HG03460 (cell line): Measurements from ENCODE around the gene LGALS1.

ENCODE experiments used
- ATAC-seq: cut with Tn5 transposase; IDR thresholded peaks from one replicate; pipeline ENCODE4 v1.9.1; 2021; ENCODE audit not compliant: unreplicated experiment

LGALS1 gene

GRCh38 chr22:37661160-37661924 is 14.1 kb upstream of the LGALS1 start:
- ATAC-seq: no peak

GRCh38 chr22:37662039-37662438 is 13.4 kb upstream of the LGALS1 start:
- no peak for ATAC-seq

GRCh38 chr22:37663521-37664140 is 11.8 kb upstream of the LGALS1 start:
- no peak for ATAC-seq

GRCh38 chr22:37664249-37665101 is 11.0 kb upstream of the LGALS1 start:
- no peak for ATAC-seq

- no peak for ATAC-seq
These were observed 9.9 kb upstream of the LGALS1 start for GRCh38 chr22:37665487-37665886.

GRCh38 chr22:37669586-37669985 is 5.8 kb upstream of the LGALS1 start:
- no peak for ATAC-seq

GRCh38 chr22:37672206-37672919 is 3.1 kb upstream of the LGALS1 start:
- ATAC-seq: no peak

- ATAC-seq: no peak
These were observed 2.4 kb upstream of the LGALS1 start for GRCh38 chr22:37672920-37673455.

- ATAC-seq: no peak
These were observed 1.2 kb upstream of the LGALS1 start for GRCh38 chr22:37674248-37674647.

GRCh38 chr22:37675930-37676735 is 697 bp downstream of the LGALS1 start:
- ATAC-seq: no peak

- ATAC-seq: peak; percentile 43
These were observed 1.5 kb downstream of the LGALS1 start for GRCh38 chr22:37676736-37677492.

GRCh38 chr22:37677493-37677974 is 2.1 kb downstream of the LGALS1 start:
- ATAC-seq: no peak

GRCh38 chr22:37678372-37678771 is 2.9 kb downstream of the LGALS1 start:
- no peak for ATAC-seq

- ATAC-seq: no peak
These were observed 4.2 kb downstream of the LGALS1 start for GRCh38 chr22:37679670-37680069.

GRCh38 chr22:37680191-37680851 is 4.9 kb downstream of the LGALS1 start:
- ATAC-seq: no peak

- ATAC-seq: no peak
These were observed 5.6 kb downstream of the LGALS1 start for GRCh38 chr22:37681001-37681424.

GRCh38 chr22:37681556-37682049 is 6.2 kb downstream of the LGALS1 start:
- no peak for ATAC-seq
